CD8-positive, alpha-beta memory T cell (primary cell): ENCODE data around the gene CNNM2. TPM values are rescaled to one million over a fixed set of nuclear protein-coding genes. Genes with fewer than 3 reads are reported as not detected.

Experiments used
- CTCF ChIA-PET: fragments of 350-600 bp; sonication (Branson Sonifier 250); formaldehyde crosslinking; loops from one replicate; lab custom pipeline; 2021; ENCODE audit warnings: antibody characterized with exemption; lab: Charles Lee
- POLR2A ChIA-PET: fragments of 350-600 bp; sonication (Branson Sonifier 250); formaldehyde crosslinking; loops from one replicate; lab custom pipeline; 2021; ENCODE audit warnings: antibody characterized with exemption; lab: Charles Lee
- DNase-seq, 5 donors: peaks; one replicate each; pipeline versions ENCODE4 v3.0.0 to v3.0.0-alpha.2; 2020 to 2022; ENCODE audit warnings: mixed read lengths in 1 of 5
- H3K27ac ChIP-seq: one replicate; pipeline ENCODE4 v1.7.0; 2013; ENCODE audit warnings: low read depth, mild to moderate bottlenecking, low read length, moderate library complexity
- H3K27me3 ChIP-seq: 2 replicates; pipeline ENCODE4 v1.7.0; 2013; ENCODE audit warnings: low read length, mild to moderate bottlenecking; ENCODE audit not compliant: insufficient read depth, poor library complexity, severe bottlenecking
- H3K36me3 ChIP-seq: 2 replicates; pipeline ENCODE4 v1.7.0; 2013; ENCODE audit warnings: mild to moderate bottlenecking, low read length, moderate library complexity; ENCODE audit not compliant: insufficient read depth
- H3K4me1 ChIP-seq: 2 replicates; pipeline ENCODE4 v1.7.0; 2013; ENCODE audit warnings: mild to moderate bottlenecking, low read length, moderate library complexity; ENCODE audit not compliant: insufficient read depth
- H3K4me3 ChIP-seq: 2 replicates; pipeline ENCODE4 v1.7.0; 2013; ENCODE audit warnings: mild to moderate bottlenecking, low read length
- H3K9me3 ChIP-seq: 2 replicates; pipeline ENCODE4 v1.7.0; 2013; ENCODE audit warnings: mild to moderate bottlenecking, low read length
- H3K27ac Mint-ChIP-seq, 8 donors: one replicate each; pipeline ENCODE4 v1.8.0; 2020 to 2021; ENCODE audit warnings: mixed read lengths in 8 of 8, mild to moderate bottlenecking in 6 of 8, inconsistent platforms in 3 of 8, moderate library complexity in 3 of 8
- H3K27me3 Mint-ChIP-seq, 2 donors: one replicate each; pipeline ENCODE4 v1.8.0; 2020 to 2021; ENCODE audit warnings: mixed read lengths in 2 of 2, mild to moderate bottlenecking in 1 of 2, moderate library complexity in 1 of 2
- H3K36me3 Mint-ChIP-seq, 3 donors: one replicate each; pipeline ENCODE4 v1.8.0; 2020 to 2021; ENCODE audit warnings: mixed read lengths in 3 of 3, inconsistent platforms in 1 of 3, mild to moderate bottlenecking in 1 of 3
- H3K4me1 Mint-ChIP-seq, 3 donors: one replicate each; pipeline ENCODE4 v1.8.0; 2020 to 2021; ENCODE audit warnings: mixed read lengths in 3 of 3, inconsistent platforms in 1 of 3, mild to moderate bottlenecking in 1 of 3
- H3K4me3 Mint-ChIP-seq, 7 donors: one replicate each; pipeline ENCODE4 v1.8.0; 2020 to 2021; ENCODE audit warnings: mixed read lengths in 7 of 7, mild to moderate bottlenecking in 6 of 7, moderate library complexity in 4 of 7, inconsistent platforms in 2 of 7
- H3K9me3 Mint-ChIP-seq, 5 donors: one replicate each; pipeline ENCODE4 v1.8.0; 2020 to 2022; ENCODE audit warnings: mixed read lengths in 5 of 5, mild to moderate bottlenecking in 3 of 5, moderate library complexity in 2 of 5, inconsistent platforms in 1 of 5
- polyA plus RNA-seq: library from polyadenylated mRNA; unstranded; fragments of 300-500 nt; fragmentation: Illumina TruSeq; gene quantifications from one replicate; pipeline ENCODE4 v1.2.3, GENCODE V29; 2021
- total RNA-seq, 2 experiments: library from RNA; stranded (reverse); gene quantifications; one replicate each; pipeline ENCODE4 v1.2.3, GENCODE V29; 2021

The CNNM2 gene
- total RNA-seq, result 1 to 10 TPM; 6.1 to 6.2 TPM
- polyA plus RNA-seq, result 5.0 TPM

DNA sequence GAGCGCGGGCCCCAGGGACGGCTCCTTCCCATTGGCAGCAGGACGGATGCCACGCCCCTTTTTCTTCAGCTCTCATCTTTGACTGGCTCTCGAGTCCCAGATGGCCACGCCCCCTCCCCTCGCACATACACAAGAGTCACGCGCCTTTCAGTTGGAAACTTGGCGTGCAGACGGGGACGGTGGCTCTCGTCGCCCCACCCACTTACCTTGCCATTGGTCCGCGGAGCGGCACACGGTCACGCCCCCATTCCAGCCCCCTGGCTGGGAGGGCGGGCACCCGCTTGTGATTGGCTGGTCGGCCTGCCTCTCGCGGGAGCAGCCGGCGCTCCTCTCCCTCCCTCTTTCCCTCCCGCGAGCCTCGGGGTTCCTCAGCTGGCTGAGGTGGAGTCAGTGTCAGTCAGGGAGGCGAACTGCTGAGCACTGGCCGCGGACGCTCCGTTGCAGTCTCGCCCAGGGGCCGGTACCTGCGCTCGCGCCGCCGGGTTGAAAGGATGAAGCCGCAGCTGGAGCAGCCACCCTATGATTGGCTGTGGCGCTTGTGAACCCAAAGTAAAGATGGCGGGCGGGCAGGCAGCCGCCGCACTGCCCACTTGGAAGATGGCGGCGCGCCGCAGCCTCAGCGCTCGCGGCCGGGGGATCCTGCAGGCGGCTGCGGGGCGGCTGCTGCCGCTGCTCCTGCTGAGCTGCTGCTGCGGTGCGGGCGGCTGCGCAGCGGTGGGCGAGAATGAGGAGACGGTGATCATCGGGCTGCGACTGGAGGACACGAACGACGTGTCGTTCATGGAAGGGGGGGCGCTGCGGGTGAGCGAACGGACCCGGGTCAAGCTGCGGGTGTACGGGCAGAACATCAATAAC, at the start of gene CNNM2:
CNNM2 (plus strand) TSS at position 333 of the 855 bp plus-strand sequence; CDS start at position 520, 187 bp downstream.
- CTCF ChIA-PET, result interaction anchor here (0.6 to 6.6 kb wide), 26 partner anchors 8 to 587 kb away, joined by 3 to 77 read pairs (median 4); no protein-coding TSS in a partner anchor
- no peaks in the 10 kb centered on the region for H3K9me3 ChIP-seq
- POLR2A ChIA-PET, result interaction anchor here (0.5 to 1.6 kb wide), 8 partner anchors 13 to 326 kb away, joined by 3 to 12 read pairs (median 3); partner anchors contain the start of gene NT5C2
- Mint-ChIP-seq H3K4me3 (peak within 1 kb of the TSS; percentile 93 to 96 (median 95)), H3K36me3 (peaks cover 0 to 5% (median 2%) of the 10 kb centered on the region in 3 donors), H3K27ac (peak within 1 kb of the TSS; percentile 86 to 97 (median 94)), H3K27me3 (peaks cover 5 to 16% of the 10 kb centered on the region in 2 donors), H3K9me3 (no peaks in the 10 kb centered on the region), H3K4me1 (peaks cover 47 to 59% (median 59%) of the 10 kb centered on the region in 3 donors)
- no peaks in the 10 kb centered on the region for H3K36me3 ChIP-seq
- H3K27ac ChIP-seq, result peak within 1 kb of the TSS; percentile 84
- no peaks in the 10 kb centered on the region for H3K27me3 ChIP-seq
- H3K4me1 ChIP-seq, result peaks cover 38% of the 10 kb centered on the region
- H3K4me3 ChIP-seq, result peak within 1 kb of the TSS; percentile 96
- peak; percentile 99 to 100 (median 99) for DNase-seq

DNA sequence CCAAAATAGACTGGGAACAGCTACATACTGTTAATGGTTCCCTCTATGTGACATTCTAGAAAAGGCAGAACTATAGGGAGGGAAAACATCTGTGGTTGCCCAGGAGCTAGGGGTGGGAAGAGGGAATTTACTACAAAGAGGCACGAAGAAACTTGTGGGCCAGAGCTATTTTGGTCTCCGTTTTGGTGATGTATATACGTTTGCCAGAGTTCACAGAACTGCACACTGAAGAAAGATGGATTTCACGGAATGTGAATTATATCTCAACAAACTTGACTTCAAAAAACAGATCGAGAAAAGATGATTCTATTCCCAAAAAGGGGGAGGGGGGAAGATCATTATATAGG, 49.2 kb upstream of the CNNM2 start:
- H3K4me3 ChIP-seq, result no peak overlapping the region
- peaks cover 2% of the 10 kb centered on the region for H3K27me3 ChIP-seq
- POLR2A ChIA-PET, result no interaction called here
- no peak overlapping the region for H3K27ac ChIP-seq
- peaks cover 2% of the 10 kb centered on the region for H3K36me3 ChIP-seq
- Mint-ChIP-seq H3K9me3 (no peaks in the 10 kb centered on the region), H3K36me3 (peaks cover 6 to 11% (median 8%) of the 10 kb centered on the region in 3 donors), H3K4me3 (peak overlapping the region in 4 of 7 donors; percentile 28 to 50 (median 35)), H3K27ac (peak overlapping the region in 1 of 8 donors; percentile 11), H3K4me1 (peaks cover 7 to 19% (median 10%) of the 10 kb centered on the region in 3 donors), H3K27me3 (peaks cover 27 to 34% of the 10 kb centered on the region in 2 donors)
- CTCF ChIA-PET, result no interaction called here
- no peaks in the 10 kb centered on the region for H3K4me1 ChIP-seq
- no peak for DNase-seq
- H3K9me3 ChIP-seq, result no peaks in the 10 kb centered on the region

DNA sequence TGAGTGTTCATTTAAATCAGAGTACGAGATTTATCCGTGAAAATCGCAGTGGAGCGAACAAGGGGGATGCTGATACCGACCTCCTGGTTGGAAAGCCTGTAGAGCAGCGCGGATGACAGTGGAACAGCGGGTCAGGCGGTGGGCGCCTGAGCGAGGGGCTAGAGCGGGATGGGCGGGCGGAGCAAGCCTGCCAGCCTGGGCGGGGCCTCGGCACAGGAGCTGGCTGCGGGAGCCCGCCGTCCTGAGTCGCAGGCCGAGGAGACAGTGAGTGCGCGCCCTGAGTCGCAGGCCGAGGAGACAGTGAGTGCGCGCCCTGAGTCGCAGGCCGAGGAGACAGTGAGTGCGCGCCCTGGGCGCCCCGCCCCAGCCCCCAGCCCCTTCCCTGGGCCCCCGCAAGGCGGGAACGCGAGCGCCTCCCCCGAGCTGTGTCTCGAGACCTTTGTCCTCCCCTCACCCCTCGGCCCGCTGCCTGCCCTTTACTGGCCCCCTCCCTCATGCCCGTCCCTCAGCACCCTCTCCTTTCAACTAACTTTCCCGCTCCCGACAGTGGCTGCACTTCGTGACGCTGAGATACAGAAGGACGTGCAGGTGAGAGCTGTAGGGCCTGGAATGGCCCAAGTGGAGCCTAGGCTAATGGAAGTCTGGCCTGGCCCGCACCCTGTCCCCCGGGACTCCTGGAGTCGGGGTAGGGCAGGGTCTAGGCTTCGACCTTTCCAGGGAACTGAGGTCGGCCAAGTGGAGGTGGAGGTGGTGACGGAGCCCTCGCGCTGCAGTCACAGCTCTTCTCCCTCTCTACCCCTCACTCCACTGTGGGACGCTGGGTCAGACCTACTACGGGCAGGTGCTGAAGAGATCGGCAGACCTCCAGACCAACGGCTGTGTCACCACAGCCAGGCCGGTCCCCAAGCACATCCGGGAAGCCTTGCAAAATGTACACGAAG, 48.6 kb upstream of the CNNM2 start, which contains the start of gene AS3MT:
AS3MT (plus strand) TSS at position 213 of the 941 bp plus-strand sequence; CDS start at position 336, 123 bp downstream.
- peaks cover 4 to 9% (median 8%) of the 10 kb centered on the region in 3 donors for H3K36me3 Mint-ChIP-seq
- H3K27me3 Mint-ChIP-seq, result peaks cover 27 to 34% of the 10 kb centered on the region in 2 donors
- H3K4me1 ChIP-seq, result no peaks in the 10 kb centered on the region
- H3K4me1 Mint-ChIP-seq, result peaks cover 7 to 19% (median 10%) of the 10 kb centered on the region in 3 donors
- no peak for DNase-seq
- H3K4me3 Mint-ChIP-seq, result peak within 1 kb of the TSS in 5 of 7 donors; percentile 33 to 83 (median 53)
- H3K27ac Mint-ChIP-seq, result peak within 1 kb of the TSS in 1 of 8 donors; percentile 11
- H3K27me3 ChIP-seq, result peaks cover 2% of the 10 kb centered on the region
- POLR2A ChIA-PET, result no interaction called here
- no peaks in the 10 kb centered on the region for H3K9me3 Mint-ChIP-seq
- H3K36me3 ChIP-seq, result no peaks in the 10 kb centered on the region
- no peaks in the 10 kb centered on the region for H3K9me3 ChIP-seq
- CTCF ChIA-PET, result no interaction called here
- H3K4me3 ChIP-seq, result no peak within 1 kb of the TSS
- no peak within 1 kb of the TSS for H3K27ac ChIP-seq

DNA sequence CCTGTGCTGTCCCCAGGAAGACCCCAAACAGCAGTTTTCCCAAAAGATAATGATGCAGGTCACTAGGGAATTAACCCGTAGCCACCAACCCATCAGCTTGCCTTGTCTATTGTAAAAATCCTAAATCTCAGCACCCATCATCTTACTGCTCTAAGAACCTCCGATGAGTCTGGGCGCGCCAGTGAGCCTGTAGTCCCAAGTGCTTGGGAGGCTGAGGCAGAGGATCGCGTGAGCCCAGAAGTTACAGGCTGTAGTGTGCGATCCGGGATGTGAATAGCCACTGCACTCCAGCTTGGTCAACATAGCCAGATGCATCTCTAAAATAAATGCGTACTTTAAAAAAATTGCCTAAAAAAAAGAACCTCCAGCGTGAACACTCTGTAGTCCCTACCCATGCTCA, 47.9 kb upstream of the CNNM2 start:
- POLR2A ChIA-PET, result no interaction called here
- no peak overlapping the region for H3K27ac Mint-ChIP-seq

DNA sequence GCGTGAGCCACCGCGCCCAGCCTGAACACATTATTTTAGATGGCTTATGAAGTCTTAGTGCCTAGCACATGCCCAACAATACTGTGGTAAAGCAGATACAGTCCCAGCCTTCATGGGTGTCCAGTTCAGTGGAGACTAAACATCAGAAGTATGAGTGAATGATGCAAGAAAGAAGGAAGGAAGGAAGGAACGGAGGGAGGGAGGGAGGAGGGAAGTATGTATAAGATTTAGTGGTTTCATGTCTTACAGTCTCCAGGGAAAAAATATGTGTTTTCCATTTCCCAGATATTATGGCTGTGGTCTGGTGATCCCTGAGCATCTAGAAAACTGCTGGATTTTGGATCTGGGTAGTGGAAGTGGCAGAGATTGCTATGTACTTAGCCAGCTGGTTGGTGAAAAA, 45.9 kb upstream of the CNNM2 start:
- CTCF ChIA-PET, result no interaction called here
- no peak overlapping the region for H3K27ac ChIP-seq
- H3K36me3 Mint-ChIP-seq, result peaks cover under 1 to 8% (median 4%) of the 10 kb centered on the region in 3 donors
- peaks cover 7 to 19% (median 10%) of the 10 kb centered on the region in 3 donors for H3K4me1 Mint-ChIP-seq
- peaks cover 27 to 34% of the 10 kb centered on the region in 2 donors for H3K27me3 Mint-ChIP-seq
- peaks cover 2% of the 10 kb centered on the region for H3K27me3 ChIP-seq
- no peaks in the 10 kb centered on the region for H3K9me3 ChIP-seq
- no peak overlapping the region for H3K4me3 ChIP-seq
- no peaks in the 10 kb centered on the region for H3K9me3 Mint-ChIP-seq
- no peak for DNase-seq
- H3K27ac Mint-ChIP-seq, result no peak overlapping the region
- H3K4me3 Mint-ChIP-seq, result no peak overlapping the region
- POLR2A ChIA-PET, result no interaction called here
- no peaks in the 10 kb centered on the region for H3K36me3 ChIP-seq
- H3K4me1 ChIP-seq, result no peaks in the 10 kb centered on the region

More for the DNA sequence above, 47.9 kb upstream of the CNNM2 start:
- no peaks in the 10 kb centered on the region for H3K36me3 ChIP-seq
- no peak overlapping the region for H3K4me3 ChIP-seq
- peaks cover 4 to 6% (median 4%) of the 10 kb centered on the region in 3 donors for H3K36me3 Mint-ChIP-seq
- H3K9me3 ChIP-seq, result no peaks in the 10 kb centered on the region
- CTCF ChIA-PET, result no interaction called here
- peaks cover 2% of the 10 kb centered on the region for H3K27me3 ChIP-seq
- peak overlapping the region in 1 of 7 donors; percentile 61 for H3K4me3 Mint-ChIP-seq
- no peaks in the 10 kb centered on the region for H3K4me1 ChIP-seq
- no peak for DNase-seq
- H3K9me3 Mint-ChIP-seq, result no peaks in the 10 kb centered on the region
- H3K4me1 Mint-ChIP-seq, result peaks cover 7 to 19% (median 10%) of the 10 kb centered on the region in 3 donors
- no peak overlapping the region for H3K27ac ChIP-seq
- H3K27me3 Mint-ChIP-seq, result peaks cover 27 to 34% of the 10 kb centered on the region in 2 donors

DNA sequence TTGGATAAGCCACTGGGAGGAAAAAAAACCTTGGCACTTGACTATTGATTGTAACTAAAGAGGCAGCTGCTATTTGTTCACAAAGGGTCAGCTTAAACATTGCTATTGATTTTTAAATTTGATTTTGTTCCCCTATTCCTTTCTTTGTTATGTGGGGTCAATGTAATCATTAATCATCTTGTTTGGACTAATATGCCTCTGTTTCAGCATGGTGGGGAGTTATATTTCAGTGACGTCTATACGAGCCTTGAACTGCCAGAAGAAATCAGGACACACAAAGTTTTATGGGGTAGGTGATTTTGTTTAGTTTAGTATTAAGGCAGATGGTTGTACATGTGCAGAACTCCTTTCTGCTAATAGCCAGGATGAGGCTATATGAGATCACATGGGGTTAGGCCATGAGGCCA, 41.3 kb upstream of the CNNM2 start:
- Histone ChIP-seq H3K27me3 (no peaks in the 10 kb centered on the region), H3K4me1 (no peaks in the 10 kb centered on the region), H3K4me3 (no peak overlapping the region), H3K36me3 (no peaks in the 10 kb centered on the region), H3K9me3 (no peaks in the 10 kb centered on the region), H3K27ac (no peak overlapping the region)
- Mint-ChIP-seq H3K27ac (no peak overlapping the region), H3K9me3 (no peaks in the 10 kb centered on the region), H3K27me3 (peaks cover 0 to 10% of the 10 kb centered on the region in 2 donors), H3K4me1 (no peaks in the 10 kb centered on the region), H3K4me3 (no peak overlapping the region), H3K36me3 (peaks cover 0 to 6% (median 5%) of the 10 kb centered on the region in 3 donors)
- POLR2A ChIA-PET, result no interaction called here
- no peak for DNase-seq
- CTCF ChIA-PET, result no interaction called here

DNA sequence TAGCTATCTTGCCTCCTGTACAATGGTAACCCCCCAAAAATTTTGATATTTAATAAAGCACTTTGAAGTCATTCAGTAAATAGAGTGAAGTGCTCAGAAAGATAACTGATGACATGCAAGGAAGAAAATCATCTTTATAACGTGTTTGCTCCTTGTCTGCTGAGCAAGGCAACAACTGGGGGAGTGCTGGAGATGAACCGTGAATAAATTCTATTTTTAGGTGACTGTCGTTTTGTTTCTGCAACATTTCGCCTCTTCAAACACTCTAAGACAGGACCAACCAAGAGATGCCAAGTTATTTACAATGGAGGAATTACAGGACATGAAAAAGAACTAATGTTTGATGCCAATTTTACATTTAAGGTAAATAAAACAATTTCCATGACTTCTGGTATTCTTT, 39.5 kb upstream of the CNNM2 start:
- H3K27ac ChIP-seq, result no peak overlapping the region
- no peaks in the 10 kb centered on the region for H3K4me1 ChIP-seq
- H3K36me3 ChIP-seq, result no peaks in the 10 kb centered on the region
- no peak overlapping the region for H3K27ac Mint-ChIP-seq
- DNase-seq, result no peak
- H3K9me3 Mint-ChIP-seq, result no peaks in the 10 kb centered on the region
- no peak overlapping the region for H3K4me3 ChIP-seq
- H3K4me1 Mint-ChIP-seq, result no peaks in the 10 kb centered on the region
- H3K9me3 ChIP-seq, result no peaks in the 10 kb centered on the region
- no peaks in the 10 kb centered on the region for H3K27me3 Mint-ChIP-seq
- POLR2A ChIA-PET, result no interaction called here
- H3K36me3 Mint-ChIP-seq, result peaks cover 0 to 6% (median 5%) of the 10 kb centered on the region in 3 donors
- CTCF ChIA-PET, result interaction anchor here (0.6 kb wide), 1 partner anchor 584 kb away, joined by 6 read pairs; no protein-coding TSS in a partner anchor
- H3K4me3 Mint-ChIP-seq, result no peak overlapping the region
- H3K27me3 ChIP-seq, result no peaks in the 10 kb centered on the region
